CD14-positive monocyte (primary cell): ENCODE results near the gene FRZB. TPM values are rescaled to one million over a fixed set of nuclear protein-coding genes. Genes with fewer than 3 reads are reported as not detected.

Source experiments
- DNase-seq, 3 donors: peaks; one replicate each; pipeline ENCODE4 v3.0.0-alpha.2; 2011 to 2022
- H2AFZ ChIP-seq: 2 replicates; pipeline ENCODE4 v1.6.0; 2012; ENCODE audit warnings: mild to moderate bottlenecking, low read depth, low read length, inconsistent platforms; ENCODE audit not compliant: insufficient read depth, poor library complexity, severe bottlenecking
- H3K27ac ChIP-seq, 2 donors: 1 replicate in 1 of 2; 2 replicates in 1 of 2; pipeline ENCODE4 v1.5.1; 2012 to 2013; ENCODE audit warnings: low read length in 2 of 2, control low read depth in 1 of 2, inconsistent platforms in 1 of 2, low read depth in 1 of 2, mild to moderate bottlenecking in 1 of 2
- H3K27me3 ChIP-seq, 2 donors: one replicate each; pipeline versions ENCODE4 v1.6.0 to v1.6.1; 2011 to 2013; ENCODE audit warnings: low read length in 2 of 2; ENCODE audit not compliant: control insufficient read depth in 2 of 2, insufficient read depth in 2 of 2
- H3K36me3 ChIP-seq, 2 donors: replicated peaks in 1 of 2; 1 replicate in 1 of 2; 2 replicates in 1 of 2; pipeline versions ENCODE4 v1.5.1 to v1.6.1; 2012 to 2013; ENCODE audit warnings: low read length in 2 of 2, control low read depth in 1 of 2, inconsistent platforms in 1 of 2, mild to moderate bottlenecking in 1 of 2; ENCODE audit not compliant: insufficient read depth in 2 of 2, control insufficient read depth in 1 of 2
- H3K4me1 ChIP-seq, 2 donors: 1 replicate in 1 of 2; 2 replicates in 1 of 2; pipeline versions ENCODE4 v1.5.1 to v1.6.1; 2012 to 2013; ENCODE audit warnings: low read length in 2 of 2, control low read depth in 1 of 2, inconsistent platforms in 1 of 2, mild to moderate bottlenecking in 1 of 2, moderate library complexity in 1 of 2; ENCODE audit not compliant: insufficient read depth in 2 of 2, control insufficient read depth in 1 of 2
- H3K4me2 ChIP-seq: replicated peaks from 2 replicates; pipeline ENCODE3; 2012; ENCODE audit warnings: low read length, moderate library complexity, mild to moderate bottlenecking; ENCODE audit not compliant: poor library complexity, severe bottlenecking; ENCODE audit errors: extremely low read depth
- H3K4me3 ChIP-seq, 3 experiments: fragments of 200-600 bp in 1 of 3; sonication (generic) in 1 of 3; replicated peaks in 1 of 3; 1 replicate in 2 of 3; 2 replicates in 1 of 3; pipeline ENCODE4 v1.5.1; 2011 to 2013; ENCODE audit warnings: low read length in 3 of 3, mild to moderate bottlenecking in 3 of 3, control low read depth in 2 of 3, low read depth in 2 of 3, inconsistent platforms in 1 of 3, moderate library complexity in 1 of 3
- H3K79me2 ChIP-seq: 2 replicates; pipeline ENCODE4 v1.6.0; 2012; ENCODE audit warnings: mild to moderate bottlenecking, control low read depth, inconsistent platforms, low read length, moderate library complexity; ENCODE audit not compliant: insufficient read depth
- H3K9ac ChIP-seq: 2 replicates; pipeline ENCODE4 v1.6.0; 2017; ENCODE audit warnings: low read length, mild to moderate bottlenecking; ENCODE audit not compliant: insufficient read depth, poor library complexity, severe bottlenecking
- H3K9me3 ChIP-seq, 2 donors: replicated peaks in 1 of 2; 1 replicate in 1 of 2; 2 replicates in 1 of 2; pipeline versions ENCODE4 v1.5.1 to v1.6.1; 2012 to 2013; ENCODE audit warnings: low read length in 2 of 2, control low read depth in 1 of 2; ENCODE audit not compliant: control insufficient read depth in 1 of 2, insufficient read depth in 1 of 2
- H4K20me1 ChIP-seq: 2 replicates; pipeline ENCODE4 v1.6.0; 2012; ENCODE audit warnings: mild to moderate bottlenecking, low read length, control low read depth, moderate library complexity; ENCODE audit not compliant: insufficient read depth
- H3K27ac Mint-ChIP-seq, 7 donors: one replicate each; pipeline ENCODE4 v1.8.0; 2020; ENCODE audit warnings: mild to moderate bottlenecking in 7 of 7, mixed read lengths in 7 of 7, moderate library complexity in 6 of 7, inconsistent platforms in 2 of 7
- H3K27me3 Mint-ChIP-seq, 3 donors: one replicate each; pipeline ENCODE4 v1.8.0; 2021 to 2022; ENCODE audit warnings: low read depth in 3 of 3, mild to moderate bottlenecking in 3 of 3, mixed read lengths in 3 of 3, moderate library complexity in 3 of 3, inconsistent platforms in 1 of 3
- H3K36me3 Mint-ChIP-seq, 2 donors: one replicate each; pipeline ENCODE4 v1.8.0; 2020; ENCODE audit warnings: mixed read lengths in 2 of 2, inconsistent platforms in 1 of 2, mild to moderate bottlenecking in 1 of 2
- H3K4me1 Mint-ChIP-seq: one replicate; pipeline ENCODE4 v1.8.0; 2020; ENCODE audit warnings: mild to moderate bottlenecking, mixed read lengths
- H3K4me3 Mint-ChIP-seq, 2 donors: one replicate each; pipeline ENCODE4 v1.8.0; 2020; ENCODE audit warnings: mild to moderate bottlenecking in 2 of 2, mixed read lengths in 2 of 2, moderate library complexity in 1 of 2
- H3K9me3 Mint-ChIP-seq, 7 donors: one replicate each; pipeline ENCODE4 v1.8.0; 2020 to 2022; ENCODE audit warnings: mixed read lengths in 7 of 7, mild to moderate bottlenecking in 6 of 7, moderate library complexity in 6 of 7, inconsistent platforms in 2 of 7
- WGBS: methylation state at CpG from one replicate; pipeline ENCODE4 v1.1.5; 2013; ENCODE audit warnings: missing lambda C conversion rate; ENCODE audit not compliant: insufficient coverage; 5-methylcytosine and 5-hydroxymethylcytosine counted together
- intact Hi-C, 2 donors: fragments of 100-400 bp; cut with micrococcal nuclease; formaldehyde crosslinking; loops; one replicate each; pipeline versions ENCODE4 v1.15.0 to v1.15.1; 2023
- polyA plus RNA-seq, 3 donors: library from polyadenylated mRNA; depleted of rRNA in 1 of 3; unstranded in 2 of 3; stranded (reverse) in 1 of 3; fragments of 300-500 nt in 2 of 3; fragments of >200 nt in 1 of 3; fragmentation: Illumina TruSeq in 2 of 3; gene quantifications; 1 replicate in 2 of 3; 2 replicates in 1 of 3; pipeline ENCODE4 v1.2.3, GENCODE V29; 2012 to 2021
- TF ChIP-seq, protein P1 (sequence below): fragments of 200-600 bp; IDR thresholded peaks from one replicate; pipeline ENCODE4 v1.8.0; 2022; ENCODE audit warnings: antibody characterized with exemption, mild to moderate bottlenecking

Gene FRZB
- polyA plus RNA-seq, 3 donors: not detected

- Histone ChIP-seq H3K4me1 (no peaks in the 10 kb centered on the region), H3K36me3 (no peaks in the 10 kb centered on the region), H3K4me2 (no peak overlapping the region), H4K20me1 (no peaks in the 10 kb centered on the region), H3K27me3 (peaks cover 42 to 52% of the 10 kb centered on the region in 2 donors), H3K79me2 (no peaks in the 10 kb centered on the region), H3K27ac (no peak overlapping the region), H3K9me3 (peaks cover 0 to 17% of the 10 kb centered on the region in 2 donors), H2AFZ (no peak overlapping the region), H3K4me3 (no peak overlapping the region), H3K9ac (no peak overlapping the region)
- Mint-ChIP-seq H3K27ac (no peak overlapping the region), H3K4me3 (peak overlapping the region in 1 of 2 donors; percentile 79), H3K27me3 (peaks cover 50 to 56% (median 50%) of the 10 kb centered on the region in 3 donors), H3K9me3 (peaks cover 0 to 14% (median 3%) of the 10 kb centered on the region in 7 donors), H3K4me1 (peaks cover 6% of the 10 kb centered on the region), H3K36me3 (peaks cover 0 to 2% of the 10 kb centered on the region in 2 donors)
- DNase-seq: no peak
- intact Hi-C loops: no loop called here
- no CpG with 5 or more reads among the region's 4 CpGs for WGBS
- TF ChIP-seq, protein P1, sequence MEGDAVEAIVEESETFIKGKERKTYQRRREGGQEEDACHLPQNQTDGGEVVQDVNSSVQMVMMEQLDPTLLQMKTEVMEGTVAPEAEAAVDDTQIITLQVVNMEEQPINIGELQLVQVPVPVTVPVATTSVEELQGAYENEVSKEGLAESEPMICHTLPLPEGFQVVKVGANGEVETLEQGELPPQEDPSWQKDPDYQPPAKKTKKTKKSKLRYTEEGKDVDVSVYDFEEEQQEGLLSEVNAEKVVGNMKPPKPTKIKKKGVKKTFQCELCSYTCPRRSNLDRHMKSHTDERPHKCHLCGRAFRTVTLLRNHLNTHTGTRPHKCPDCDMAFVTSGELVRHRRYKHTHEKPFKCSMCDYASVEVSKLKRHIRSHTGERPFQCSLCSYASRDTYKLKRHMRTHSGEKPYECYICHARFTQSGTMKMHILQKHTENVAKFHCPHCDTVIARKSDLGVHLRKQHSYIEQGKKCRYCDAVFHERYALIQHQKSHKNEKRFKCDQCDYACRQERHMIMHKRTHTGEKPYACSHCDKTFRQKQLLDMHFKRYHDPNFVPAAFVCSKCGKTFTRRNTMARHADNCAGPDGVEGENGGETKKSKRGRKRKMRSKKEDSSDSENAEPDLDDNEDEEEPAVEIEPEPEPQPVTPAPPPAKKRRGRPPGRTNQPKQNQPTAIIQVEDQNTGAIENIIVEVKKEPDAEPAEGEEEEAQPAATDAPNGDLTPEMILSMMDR: no peak
Observed at GRCh38 chr2:182864949-182865570, 1.4 kb downstream of the FRZB start.

DNA sequence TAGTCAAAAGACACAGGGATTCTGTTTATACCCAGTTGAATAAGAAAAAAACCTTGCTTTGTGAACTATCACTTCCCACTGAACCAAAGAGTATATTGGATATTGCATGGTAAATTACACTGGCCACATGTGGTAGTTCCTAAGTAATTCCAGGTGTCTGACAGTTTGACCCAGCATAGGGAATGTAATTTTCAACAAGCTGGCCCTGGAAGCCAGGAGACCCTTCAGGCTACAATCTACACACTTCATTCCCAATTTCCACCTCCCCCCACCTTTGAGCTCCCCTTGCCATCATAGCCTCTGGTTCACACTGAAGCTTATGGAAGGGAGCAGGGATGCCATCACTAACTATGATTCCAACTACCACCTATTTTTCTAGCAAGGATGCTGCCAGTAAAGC is 2.8 kb downstream of the FRZB start:
- Histone ChIP-seq H2AFZ (no peak overlapping the region), H3K9me3 (peaks cover 0 to 17% of the 10 kb centered on the region in 2 donors), H4K20me1 (no peaks in the 10 kb centered on the region), H3K9ac (no peak overlapping the region), H3K27me3 (peaks cover 42 to 44% of the 10 kb centered on the region in 2 donors), H3K36me3 (no peaks in the 10 kb centered on the region), H3K27ac (no peak overlapping the region), H3K4me3 (no peak overlapping the region), H3K4me1 (no peaks in the 10 kb centered on the region), H3K4me2 (no peak overlapping the region), H3K79me2 (no peaks in the 10 kb centered on the region)
- Mint-ChIP-seq H3K4me3 (no peak overlapping the region), H3K27me3 (peaks cover 42 to 47% (median 46%) of the 10 kb centered on the region in 3 donors), H3K36me3 (peaks cover 0 to 2% of the 10 kb centered on the region in 2 donors), H3K27ac (no peak overlapping the region), H3K4me1 (peaks cover 6% of the 10 kb centered on the region), H3K9me3 (peaks cover 0 to 14% (median 3%) of the 10 kb centered on the region in 7 donors)
- intact Hi-C loops: no loop called here
- TF ChIP-seq, protein P1: no peak
- DNase-seq: no peak
